ENCODE data around the gene KLF17. TPM values are rescaled to one million over a fixed set of nuclear protein-coding genes. Genes with fewer than 3 reads are reported as not detected.

Gene KLF17
- total and polyA plus RNA-seq, 9 donors, result 0.05 to 0.40 (median 0.16) TPM; not detected in 5

DNA sequence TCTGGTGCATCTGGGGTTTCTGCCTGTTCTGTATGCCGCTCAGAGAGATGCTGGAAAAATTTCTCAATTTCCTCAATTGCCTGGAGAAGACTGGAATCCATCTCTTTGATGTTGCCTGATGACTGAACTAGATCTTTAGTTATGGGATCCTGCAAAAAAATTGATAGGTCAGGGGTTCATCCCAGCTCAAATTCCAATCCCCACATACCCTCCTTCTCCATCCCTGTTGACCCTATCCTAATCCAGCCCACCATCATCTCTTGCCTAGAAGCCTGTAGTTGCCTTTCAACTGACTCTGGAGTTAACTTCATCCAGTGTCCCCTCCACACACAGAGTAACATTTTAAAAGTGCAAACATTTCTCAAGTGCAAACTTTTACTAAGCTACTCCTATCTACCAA is 22.9 kb downstream of the KLF17 start, which contains the start of gene KLF18:
TSS of gene KLF18 (minus strand) at position 101 of the 400 bp plus-strand sequence. CDS start at position 101, 0 bp downstream.
- Histone ChIP-seq H3K27ac (no peak within 1 kb of the TSS), H3K36me3 (no peaks in the 10 kb centered on the region), H3K9me3 (no peaks in the 10 kb centered on the region), H3K4me3 (no peak within 1 kb of the TSS), H3K4me1 (ENCODE audit: insufficient read depth) (no peaks in the 10 kb centered on the region), H3K27me3 (no peaks in the 10 kb centered on the region)
- no peak for DNase-seq
- WGBS, 3 donors, result 92 to 100% (median 94%) methylated on average over 1 of the region's 1 CpG
- TF ChIP-seq POLR2A (IDR thresholded peaks at IDR 0.05), result no peak
- TF ChIP-seq, protein P1, sequence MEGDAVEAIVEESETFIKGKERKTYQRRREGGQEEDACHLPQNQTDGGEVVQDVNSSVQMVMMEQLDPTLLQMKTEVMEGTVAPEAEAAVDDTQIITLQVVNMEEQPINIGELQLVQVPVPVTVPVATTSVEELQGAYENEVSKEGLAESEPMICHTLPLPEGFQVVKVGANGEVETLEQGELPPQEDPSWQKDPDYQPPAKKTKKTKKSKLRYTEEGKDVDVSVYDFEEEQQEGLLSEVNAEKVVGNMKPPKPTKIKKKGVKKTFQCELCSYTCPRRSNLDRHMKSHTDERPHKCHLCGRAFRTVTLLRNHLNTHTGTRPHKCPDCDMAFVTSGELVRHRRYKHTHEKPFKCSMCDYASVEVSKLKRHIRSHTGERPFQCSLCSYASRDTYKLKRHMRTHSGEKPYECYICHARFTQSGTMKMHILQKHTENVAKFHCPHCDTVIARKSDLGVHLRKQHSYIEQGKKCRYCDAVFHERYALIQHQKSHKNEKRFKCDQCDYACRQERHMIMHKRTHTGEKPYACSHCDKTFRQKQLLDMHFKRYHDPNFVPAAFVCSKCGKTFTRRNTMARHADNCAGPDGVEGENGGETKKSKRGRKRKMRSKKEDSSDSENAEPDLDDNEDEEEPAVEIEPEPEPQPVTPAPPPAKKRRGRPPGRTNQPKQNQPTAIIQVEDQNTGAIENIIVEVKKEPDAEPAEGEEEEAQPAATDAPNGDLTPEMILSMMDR (IDR thresholded peaks at IDR 0.05), result no peak
- TF ChIP-seq EP300 (IDR thresholded peaks at IDR 0.05), result no peak
- intact Hi-C loops (cut with DNase I), result no loop called here

GRCh38 chr1:44144962-44145756 is 26.5 kb downstream of the KLF17 start:
- no peak for DNase-seq
- TF ChIP-seq, protein P1 (IDR thresholded peaks at IDR 0.05), result no peak
- TF ChIP-seq EP300 (IDR thresholded peaks at IDR 0.05), result no peak
- TF ChIP-seq POLR2A (IDR thresholded peaks at IDR 0.05), result no peak
- intact Hi-C loops (cut with DNase I), result no loop called here
- 90 to 96% (median 92%) methylated on average over 2 of the region's 2 CpGs for WGBS, 3 donors
- H3K36me3 ChIP-seq, result no peaks in the 10 kb centered on the region
- no peaks in the 10 kb centered on the region for H3K4me1 ChIP-seq (ENCODE audit: insufficient read depth)
- H3K4me3 ChIP-seq, result no peak overlapping the region
- no peaks in the 10 kb centered on the region for H3K9me3 ChIP-seq
- H3K27me3 ChIP-seq, result no peaks in the 10 kb centered on the region
- H3K27ac ChIP-seq, result no peak overlapping the region

DNA sequence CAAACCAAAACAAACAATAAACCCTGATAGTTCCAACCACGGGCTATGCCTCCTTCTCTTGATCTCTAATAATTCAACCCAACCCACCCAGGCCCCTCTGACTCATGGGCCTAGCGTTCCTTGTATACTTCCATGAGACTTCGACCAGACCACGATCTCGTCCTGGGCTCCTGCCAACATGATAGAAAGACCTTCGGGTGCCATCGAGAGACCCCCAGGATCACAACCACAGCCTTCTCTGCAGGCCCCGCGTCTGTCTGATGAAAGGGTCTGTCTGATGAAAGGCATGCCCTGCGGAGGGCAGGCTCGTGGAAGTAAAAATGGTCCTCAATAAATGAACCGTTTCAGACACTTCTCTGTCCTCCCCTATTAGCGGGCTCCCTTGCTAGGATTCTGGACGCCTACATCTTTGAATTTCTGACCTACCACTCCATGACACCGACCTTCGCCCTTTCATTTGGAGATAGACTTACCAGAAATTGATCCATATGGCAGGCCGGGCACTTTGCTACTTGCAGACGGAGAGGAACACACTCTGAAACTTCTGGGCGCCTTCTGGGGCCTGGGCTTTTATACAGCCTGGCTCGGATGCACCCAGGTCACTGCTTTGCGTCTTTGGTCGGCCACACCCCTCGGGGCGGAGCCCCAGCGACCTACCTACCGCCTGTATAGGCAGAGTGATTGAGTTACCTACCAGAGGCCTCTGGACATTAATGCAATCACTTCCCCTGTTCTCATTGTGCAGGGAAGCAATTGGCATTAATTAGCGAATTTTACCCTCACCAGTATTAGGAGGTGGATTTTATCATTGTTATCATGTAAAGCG is 28.1 kb downstream of the KLF17 start:
- H3K36me3 ChIP-seq, result no peaks in the 10 kb centered on the region
- WGBS, 3 donors, result 88 to 90% (median 89%) methylated on average over 28 of the region's 28 CpGs
- no peak overlapping the region for H3K4me3 ChIP-seq
- no peaks in the 10 kb centered on the region for H3K9me3 ChIP-seq
- H3K4me1 ChIP-seq (ENCODE audit: insufficient read depth), result no peaks in the 10 kb centered on the region
- no peak for DNase-seq
- TF ChIP-seq EP300 (IDR thresholded peaks at IDR 0.05) (no peak), POLR2A (IDR thresholded peaks at IDR 0.05) (no peak)
- TF ChIP-seq, protein P1 (IDR thresholded peaks at IDR 0.05), result no peak
- intact Hi-C loops (cut with DNase I), result no loop called here
- H3K27me3 ChIP-seq, result no peaks in the 10 kb centered on the region
- no peak overlapping the region for H3K27ac ChIP-seq

DNA sequence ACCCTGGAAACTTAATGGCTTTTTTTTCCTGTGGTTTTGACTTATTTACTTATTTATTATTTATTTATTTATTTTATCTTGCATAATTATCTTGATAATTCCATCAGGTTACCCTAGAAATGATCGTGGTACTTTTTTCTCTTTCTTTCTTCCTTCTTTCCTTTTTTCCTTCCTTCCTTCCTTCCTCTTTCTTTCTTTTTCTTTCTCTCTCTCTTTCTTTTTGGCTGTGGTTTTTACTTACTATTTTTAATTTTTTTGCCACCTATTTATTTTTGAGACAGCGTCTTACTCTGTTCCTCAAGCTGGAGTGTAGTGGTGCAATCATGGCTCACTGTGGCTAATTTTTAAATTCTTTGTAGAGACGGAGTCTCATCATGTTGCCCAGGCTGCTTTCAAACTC is 29.0 kb downstream of the KLF17 start:
- intact Hi-C loops (cut with DNase I), result no loop called here
- Histone ChIP-seq H3K9me3 (no peaks in the 10 kb centered on the region), H3K36me3 (no peaks in the 10 kb centered on the region), H3K27ac (no peak overlapping the region), H3K4me1 (ENCODE audit: insufficient read depth) (no peaks in the 10 kb centered on the region), H3K27me3 (no peaks in the 10 kb centered on the region), H3K4me3 (no peak overlapping the region)
- DNase-seq, result no peak
- 83 to 90% (median 84%) methylated on average over 3 of the region's 3 CpGs for WGBS, 3 donors
- TF ChIP-seq, protein P1 (IDR thresholded peaks at IDR 0.05), result no peak
- TF ChIP-seq POLR2A (IDR thresholded peaks at IDR 0.05) (no peak), EP300 (IDR thresholded peaks at IDR 0.05) (no peak)

All from ovary (tissue), 9 donors.